ENCODE results near the gene CSRP3.
"Not testable (repeated sequence)": the region's sequence is repeated elsewhere in the genome, so short reads cannot be mapped to it uniquely, and the experiment has no call there.

Gene CSRP3

DNA sequence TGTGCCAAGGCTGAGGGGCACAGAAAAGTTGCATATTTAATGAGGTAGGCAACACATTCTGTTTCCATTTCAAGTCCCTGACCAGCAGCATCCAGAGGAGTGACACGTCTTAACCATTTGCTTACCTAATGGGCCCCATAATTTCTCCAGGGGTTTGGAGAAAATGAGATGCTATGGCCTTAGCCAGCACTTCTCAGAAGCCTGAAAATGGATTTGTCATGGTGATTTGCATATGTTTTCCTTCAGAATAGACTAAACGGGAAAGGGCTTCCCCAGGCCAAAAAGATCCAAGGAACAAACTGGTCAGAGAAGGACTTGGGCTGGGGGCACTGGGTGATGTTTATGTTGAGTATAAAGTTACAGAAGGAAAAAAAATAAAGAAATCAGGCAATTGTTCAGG, 16.7 kb downstream of the CSRP3 start:
- no peak for DNase-seq

DNA sequence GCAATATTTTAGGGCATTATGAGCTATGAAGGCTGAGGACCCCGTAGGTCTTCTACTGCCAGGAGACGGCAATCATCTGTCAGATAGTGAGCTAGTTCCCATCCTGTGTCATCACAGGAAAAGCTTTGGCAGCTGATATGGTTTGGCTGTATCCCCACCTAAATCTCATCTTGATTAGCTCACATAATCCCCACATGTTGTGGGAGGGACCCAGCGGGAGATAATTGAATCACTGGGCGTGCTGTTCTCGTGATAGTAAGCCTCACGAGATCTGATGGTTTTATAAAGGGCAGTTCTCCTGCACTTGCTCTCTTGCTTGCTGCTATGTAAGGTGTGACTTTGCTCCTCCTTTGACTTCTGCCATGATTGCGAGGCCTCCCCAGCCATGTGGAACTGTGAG, 18.1 kb downstream of the CSRP3 start:
- no peak for DNase-seq

DNA sequence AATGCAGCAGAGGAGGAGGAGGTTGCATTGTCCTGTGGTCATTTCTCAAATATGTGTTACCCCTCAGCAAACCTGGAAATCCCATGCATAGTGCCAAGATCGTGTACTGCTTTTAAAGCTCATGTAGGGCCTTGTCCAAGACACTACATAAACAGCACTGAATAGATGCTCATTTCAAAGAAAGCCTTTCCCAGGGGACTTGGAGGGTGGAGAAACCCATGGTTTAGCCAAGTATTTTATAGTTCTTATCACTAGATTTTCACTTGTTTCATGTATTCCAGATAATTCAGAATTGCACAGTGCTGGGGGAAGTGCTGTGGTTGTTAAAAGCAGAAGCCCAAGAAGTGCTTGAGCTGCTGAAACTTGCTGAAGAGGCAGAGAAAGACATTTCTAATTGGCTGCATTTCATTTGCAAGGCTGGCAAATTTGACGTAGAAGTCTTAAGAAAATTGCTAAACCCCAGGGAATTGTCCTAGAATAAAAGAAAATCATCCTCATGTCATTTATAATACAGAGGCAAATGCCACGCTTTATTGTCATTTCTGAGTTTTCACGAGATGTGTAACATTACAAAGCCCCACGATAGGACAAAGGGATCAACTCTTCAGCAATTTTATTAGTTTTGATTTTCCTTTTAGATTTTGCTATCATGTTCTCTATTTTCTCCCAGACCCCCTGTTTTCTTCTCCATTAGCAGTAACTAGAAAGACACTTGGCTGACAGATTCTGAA, 20.1 kb downstream of the CSRP3 start:
- no peak for DNase-seq

DNA sequence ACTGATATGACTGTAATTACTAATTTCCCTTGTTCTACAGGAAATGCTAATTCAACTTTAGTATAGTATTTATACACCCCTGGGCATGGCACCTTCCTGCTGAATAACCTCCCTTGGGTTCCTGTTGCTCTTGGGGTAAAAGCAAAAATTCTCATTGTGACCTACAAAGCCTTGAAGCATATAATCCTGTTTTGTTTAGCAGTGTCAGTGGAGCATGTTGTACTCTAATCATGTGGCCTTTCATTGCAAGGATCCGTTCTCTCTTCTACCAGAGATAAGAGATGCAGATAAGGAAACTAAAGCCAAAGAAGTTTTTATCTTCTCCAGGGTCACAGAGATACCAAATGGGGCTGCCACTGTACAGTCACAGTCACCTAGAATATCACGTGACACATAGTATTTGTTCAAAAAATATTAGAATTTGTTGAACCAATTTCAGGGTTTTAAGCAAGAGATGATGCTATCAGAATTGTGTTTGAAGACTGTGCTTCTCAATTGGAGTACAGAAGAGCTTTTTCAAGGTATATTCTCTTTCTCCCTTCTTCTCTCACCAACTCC, 25.1 kb downstream of the CSRP3 start:
- no peak for DNase-seq

DNA sequence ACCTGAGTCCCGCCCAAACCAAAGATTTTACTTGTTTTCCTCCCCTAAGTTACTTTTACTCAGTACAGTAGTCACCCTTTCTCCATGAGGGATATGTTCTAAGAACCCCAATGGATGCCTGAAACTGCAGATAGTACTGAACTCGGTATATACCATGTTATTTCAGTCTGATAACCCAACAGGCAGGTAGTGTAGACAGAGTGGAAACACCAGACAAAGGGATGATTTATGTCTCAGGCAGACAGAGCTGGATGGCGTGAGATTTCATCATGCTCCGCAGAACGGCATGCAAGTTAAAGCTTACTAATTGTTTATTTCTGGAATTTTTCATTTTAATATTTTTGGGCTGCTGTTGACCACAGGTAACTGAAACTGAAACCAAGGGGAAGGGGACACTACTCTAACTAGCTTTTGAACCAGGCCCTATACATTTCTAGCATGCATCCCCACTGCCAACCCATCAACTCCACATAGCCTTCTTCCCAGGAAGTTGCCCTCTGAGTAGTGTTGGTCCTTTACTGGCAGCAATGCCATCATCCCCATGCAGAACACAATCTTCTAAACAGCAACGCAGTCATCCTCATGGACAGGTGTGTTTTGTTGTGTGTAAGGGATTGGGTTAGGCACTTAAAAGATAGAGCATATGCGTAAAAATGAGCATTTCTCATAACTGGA, 27.7 kb downstream of the CSRP3 start:
- no peak for DNase-seq

DNA sequence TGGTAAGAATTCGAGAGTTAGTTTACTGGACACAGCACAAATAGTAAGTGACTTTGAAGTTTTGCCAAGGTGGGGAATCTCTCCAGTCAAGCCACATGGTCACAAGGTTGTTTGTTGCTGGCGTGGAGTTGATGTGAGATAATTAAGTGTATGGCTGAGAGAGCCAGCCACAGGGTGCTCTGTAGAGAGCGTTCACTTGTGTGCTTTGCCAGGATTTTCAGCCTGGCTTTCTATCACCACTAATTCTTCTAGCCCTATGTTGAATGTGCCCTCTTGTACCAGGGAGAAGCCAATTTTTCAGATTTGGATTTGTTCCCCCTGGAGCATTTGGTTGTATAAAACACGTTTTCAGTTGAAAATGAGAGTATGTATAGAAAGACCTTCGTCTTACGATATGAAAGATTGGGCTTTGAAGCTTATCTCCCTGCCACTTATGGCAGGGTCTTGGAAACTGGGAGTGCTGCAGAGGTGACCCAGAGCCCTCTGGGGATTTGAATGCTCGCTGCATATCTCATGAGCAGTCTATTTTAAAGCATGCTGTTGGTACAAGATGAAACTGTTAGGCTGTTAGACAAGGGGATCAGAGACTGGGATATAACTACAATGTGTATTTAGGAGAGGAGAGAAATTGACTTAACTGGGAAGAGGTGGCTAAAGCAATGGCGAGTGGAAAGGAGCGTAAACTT, 28.6 kb downstream of the CSRP3 start:
- no peak for DNase-seq

DNA sequence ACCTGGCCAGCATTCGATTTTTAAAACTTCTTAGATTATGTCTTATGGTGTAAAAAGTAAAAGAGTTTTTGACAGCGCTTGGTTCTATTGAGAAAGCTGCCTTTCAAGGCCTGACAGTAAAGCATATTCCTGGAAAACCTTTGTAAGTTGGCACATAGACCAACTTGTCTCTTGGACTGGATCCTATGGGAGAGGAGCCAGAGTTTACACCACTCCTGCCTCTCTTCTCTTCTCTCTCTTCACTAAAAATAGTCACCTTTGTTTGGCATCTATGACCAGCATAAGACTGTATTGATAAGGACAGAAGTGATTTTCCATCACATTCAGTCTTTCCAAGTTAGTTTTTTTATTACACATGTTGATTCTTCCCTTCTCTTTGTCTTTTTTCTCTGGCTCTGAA, 33.7 kb downstream of the CSRP3 start:
- DNase-seq: no peak

DNA sequence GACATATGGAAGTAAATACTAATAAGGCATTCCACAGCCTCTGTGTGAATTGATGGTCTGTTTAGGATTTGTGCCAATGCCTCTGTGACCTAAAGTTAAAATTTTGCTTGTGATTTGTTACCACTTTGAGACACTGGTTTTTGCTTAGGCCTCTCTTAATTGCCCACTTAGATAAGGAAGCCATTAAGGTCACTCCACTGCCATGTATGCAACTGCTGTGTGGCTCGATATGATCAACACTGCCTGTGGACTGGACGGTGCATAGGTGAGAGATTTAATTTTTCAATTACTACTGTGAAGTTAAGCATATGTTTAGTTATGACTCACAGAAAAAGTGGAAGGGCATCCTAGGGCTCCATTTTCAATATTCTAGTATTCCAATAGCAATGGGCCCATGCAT, 36.9 kb downstream of the CSRP3 start:
- no peak for DNase-seq

DNA sequence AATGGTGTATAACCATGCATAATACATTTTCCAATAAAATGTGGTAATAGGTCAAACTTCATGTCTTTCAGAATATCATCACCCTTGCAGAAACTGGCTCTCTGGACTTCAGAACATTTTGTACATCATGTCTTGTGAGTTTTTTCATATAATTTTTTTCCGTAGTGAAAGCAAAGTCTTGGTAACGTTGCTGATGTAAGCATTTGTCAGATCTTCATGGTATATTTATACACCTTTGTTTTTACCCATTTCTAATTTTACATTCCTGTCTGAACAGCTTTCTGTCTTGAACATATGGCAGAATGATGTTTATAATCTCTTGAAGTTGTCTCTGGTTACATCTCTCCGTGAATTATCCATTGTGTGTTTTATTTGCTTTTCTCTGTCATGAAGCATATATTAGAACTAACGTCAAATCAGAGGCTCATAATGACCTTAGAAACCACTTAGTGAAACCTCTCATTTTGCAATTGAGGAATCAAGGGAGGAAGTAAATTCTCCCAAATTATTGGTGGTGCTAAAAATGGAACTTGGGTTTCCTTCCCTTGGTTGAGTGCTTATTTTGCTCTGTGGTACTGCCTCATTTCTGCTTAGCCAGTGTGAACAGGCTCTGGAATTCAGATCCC, 37.4 kb downstream of the CSRP3 start:
- DNase-seq: no peak

DNA sequence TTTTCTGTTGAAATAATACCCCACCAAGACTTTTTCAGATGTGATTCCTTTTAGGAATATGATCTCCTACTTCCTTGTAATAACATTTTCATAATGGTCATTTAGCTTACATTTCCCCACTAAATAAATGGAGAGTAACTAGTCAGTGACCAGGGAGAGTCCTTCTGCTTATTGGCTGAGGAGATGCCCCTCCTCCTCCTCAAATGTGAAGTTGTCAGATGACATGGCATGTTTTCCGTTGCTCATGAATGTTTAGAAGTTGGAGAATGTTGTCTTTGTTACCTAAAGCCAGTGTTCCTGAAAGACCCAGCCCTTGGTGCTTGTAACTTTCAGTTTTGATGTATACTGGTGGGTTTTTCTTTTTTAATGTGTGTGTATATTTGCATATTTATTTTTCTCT, 38.2 kb downstream of the CSRP3 start:
- DNase-seq: no peak

DNA sequence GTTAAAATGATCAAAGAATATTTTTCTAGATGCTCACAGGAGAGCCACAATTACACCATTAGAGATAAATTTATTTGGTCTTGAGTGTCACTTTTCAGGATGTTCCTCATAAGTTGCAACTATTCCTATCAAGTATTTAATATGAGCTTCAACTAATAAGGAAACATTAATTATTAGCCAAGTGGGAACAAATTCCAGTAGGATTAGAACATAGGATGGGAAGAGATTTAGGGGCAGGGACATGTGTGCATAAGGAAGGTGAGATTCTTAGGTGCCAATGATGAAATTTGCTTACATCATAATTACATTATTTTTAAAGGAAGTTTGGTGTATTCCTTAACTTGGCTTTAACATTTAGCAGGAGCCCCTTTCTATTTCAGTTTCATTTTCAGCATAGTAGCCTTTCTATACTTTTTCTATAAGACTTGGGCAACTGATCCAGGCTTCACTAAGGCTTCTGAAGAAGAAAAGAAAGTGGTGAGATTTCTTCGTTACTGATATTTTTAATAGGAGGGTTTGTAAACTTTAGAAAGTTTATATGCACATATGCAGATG, 38.8 kb downstream of the CSRP3 start:
- no peak for DNase-seq

DNA sequence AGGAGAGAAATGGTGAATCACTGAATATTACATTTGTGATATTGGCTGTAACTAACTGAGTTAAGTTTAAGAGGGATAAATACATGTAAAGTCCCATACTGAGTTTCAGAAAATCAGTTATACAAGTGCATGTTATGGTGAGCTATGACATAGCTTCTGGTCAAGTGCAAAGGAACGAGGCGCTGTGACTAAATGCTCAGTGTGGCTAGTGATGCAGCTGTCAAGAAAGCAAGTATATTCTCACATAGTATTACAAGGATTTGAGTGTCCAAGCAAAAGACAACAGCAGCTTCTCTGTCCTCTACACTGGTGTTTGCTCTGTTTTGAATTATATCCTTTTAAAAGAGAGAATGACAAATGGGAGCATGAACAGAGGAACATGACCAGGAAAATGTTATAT, 40.1 kb downstream of the CSRP3 start:
- no peak for DNase-seq

DNA sequence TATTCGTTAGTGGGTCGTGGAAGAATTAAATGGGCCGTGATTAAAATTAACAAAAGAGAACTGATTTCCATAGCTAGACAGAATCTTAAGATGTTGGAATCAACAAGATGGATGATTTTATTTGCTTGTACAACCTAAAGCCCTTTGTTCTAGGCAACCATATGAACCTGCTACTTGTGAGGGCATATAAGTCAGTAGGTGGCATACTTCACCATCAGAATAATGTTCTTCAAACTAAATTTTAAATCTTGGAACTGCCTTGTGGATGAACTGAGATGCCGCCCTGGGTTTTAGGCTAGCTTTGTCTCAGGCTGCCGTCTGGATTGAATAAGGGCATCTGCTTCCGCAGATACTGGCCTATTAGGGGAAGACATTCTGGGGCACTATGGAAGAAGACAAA, 40.9 kb downstream of the CSRP3 start:
- no peak for DNase-seq

DNA sequence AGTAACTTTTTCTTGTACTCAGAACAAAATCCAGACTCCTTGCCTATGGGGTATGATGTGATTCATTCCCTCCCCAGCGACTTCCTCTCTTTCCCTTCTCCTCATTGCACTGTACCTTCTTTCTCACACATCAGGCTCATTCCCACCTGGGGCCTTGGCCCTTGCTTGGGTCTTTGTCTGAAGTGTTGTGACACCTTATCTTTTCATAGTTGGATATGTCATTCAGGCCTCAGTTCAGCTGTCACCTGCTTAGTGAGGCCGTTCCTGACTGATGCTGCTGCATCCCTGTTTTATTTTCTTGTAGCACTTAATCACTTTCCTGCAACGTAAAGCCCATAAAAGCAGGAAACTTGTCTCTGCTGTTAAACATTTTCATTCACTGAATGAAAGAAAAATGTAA, 44.9 kb downstream of the CSRP3 start:
- no peak for DNase-seq

DNA sequence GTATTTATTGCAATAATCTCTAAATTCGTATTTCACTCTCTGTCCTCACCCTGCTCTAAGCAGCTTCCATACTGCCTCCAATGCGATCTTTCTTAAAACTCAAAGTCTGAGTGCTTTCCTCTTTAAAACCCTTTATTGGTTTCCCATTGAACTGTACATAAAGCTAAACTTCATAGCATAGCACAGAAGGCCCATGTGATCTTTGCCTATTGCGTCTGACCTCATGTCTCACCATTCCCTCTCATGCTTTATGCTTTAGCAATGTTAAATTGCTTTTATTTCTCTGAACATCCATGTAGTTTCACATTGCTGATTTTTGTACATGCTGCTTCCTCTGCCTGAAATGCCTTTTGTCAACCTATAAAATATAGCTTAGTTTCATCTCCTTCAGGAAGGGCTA, 56.5 kb downstream of the CSRP3 start:
- no peak for DNase-seq

DNA sequence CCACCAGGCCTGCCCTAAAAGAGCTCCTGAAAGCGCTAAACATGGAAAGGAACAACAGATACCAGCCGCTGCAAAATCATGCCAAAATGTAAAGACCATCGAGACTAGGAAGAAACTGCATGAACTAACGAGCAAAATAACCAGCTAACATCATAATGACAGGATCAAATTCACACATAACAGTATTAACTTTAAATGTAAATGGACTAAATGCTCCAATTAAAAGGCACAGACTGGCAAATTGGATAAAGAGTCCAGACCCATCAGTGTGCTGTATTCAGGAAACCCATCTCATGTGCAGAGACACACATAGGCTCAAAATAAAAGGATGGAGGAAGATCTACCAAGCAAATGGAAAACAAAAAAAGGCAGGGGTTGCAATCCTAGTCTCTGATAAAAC, 64.9 kb downstream of the CSRP3 start:
- not testable (repeated sequence) for DNase-seq

DNA sequence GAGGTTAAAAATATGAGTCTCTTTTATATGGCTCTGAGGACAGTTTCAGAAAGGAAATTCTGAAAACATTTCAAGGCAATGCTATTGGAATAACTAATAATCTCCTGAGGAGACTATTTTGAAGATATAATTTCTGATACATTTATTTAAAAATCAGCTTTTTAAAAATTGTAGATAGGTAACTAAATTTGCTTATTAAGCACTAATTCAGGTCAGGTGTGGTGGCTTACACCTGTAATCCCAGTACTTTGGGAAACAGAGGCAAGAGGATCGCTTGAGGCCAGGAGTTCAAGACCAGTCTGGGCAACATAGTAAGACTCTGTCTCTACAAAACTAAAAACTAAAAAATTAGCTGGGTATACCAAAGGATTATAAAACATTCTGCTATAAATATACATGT, 67.8 kb downstream of the CSRP3 start:
- no peak for DNase-seq
